PC-9 (cell line): ENCODE measurements around the gene IGFBP6.

Experiments used
- EZH2 ChIP-seq: fragments of 200-600 bp; sonication (generic); IDR thresholded peaks from 2 replicates; pipeline ENCODE4 v1.8.0; 2017; ENCODE audit warnings: antibody characterized with exemption, low read depth
- TF ChIP-seq, protein P1 (sequence below): fragments of 200-600 bp; sonication (generic); conservative IDR thresholded peaks from 2 replicates; pipeline ENCODE4 v1.6.1; 2017; ENCODE audit warnings: mixed run types, antibody characterized with exemption, mild to moderate bottlenecking, moderate library complexity

DNA sequence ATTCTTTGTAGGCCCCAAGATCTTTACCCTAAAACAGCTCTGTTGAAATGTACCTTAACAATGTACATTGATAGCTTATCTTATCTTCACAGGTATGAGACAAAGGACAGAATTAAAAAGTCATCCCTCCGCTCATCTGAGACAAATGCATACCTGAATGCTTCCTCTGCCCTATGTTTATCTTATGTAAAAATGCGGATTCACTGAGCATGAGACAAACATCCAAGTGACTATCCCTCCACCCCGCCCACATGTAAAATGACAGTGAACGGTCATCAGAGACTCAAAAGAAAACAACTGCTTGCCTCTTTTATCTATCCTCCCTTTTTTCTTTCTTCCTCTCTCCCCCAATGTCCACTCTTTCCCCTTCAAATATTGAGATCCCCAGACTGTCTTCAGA is 45.9 kb downstream of the IGFBP6 start:
- TF ChIP-seq, protein P1, sequence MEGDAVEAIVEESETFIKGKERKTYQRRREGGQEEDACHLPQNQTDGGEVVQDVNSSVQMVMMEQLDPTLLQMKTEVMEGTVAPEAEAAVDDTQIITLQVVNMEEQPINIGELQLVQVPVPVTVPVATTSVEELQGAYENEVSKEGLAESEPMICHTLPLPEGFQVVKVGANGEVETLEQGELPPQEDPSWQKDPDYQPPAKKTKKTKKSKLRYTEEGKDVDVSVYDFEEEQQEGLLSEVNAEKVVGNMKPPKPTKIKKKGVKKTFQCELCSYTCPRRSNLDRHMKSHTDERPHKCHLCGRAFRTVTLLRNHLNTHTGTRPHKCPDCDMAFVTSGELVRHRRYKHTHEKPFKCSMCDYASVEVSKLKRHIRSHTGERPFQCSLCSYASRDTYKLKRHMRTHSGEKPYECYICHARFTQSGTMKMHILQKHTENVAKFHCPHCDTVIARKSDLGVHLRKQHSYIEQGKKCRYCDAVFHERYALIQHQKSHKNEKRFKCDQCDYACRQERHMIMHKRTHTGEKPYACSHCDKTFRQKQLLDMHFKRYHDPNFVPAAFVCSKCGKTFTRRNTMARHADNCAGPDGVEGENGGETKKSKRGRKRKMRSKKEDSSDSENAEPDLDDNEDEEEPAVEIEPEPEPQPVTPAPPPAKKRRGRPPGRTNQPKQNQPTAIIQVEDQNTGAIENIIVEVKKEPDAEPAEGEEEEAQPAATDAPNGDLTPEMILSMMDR = no peak
- no peak for TF ChIP-seq EZH2
